GM11168 (cell line): Measurements from ENCODE around the gene PTPRE.

Experiments
- in situ Hi-C: fragments of 300-500 bp; cut with MboI; formaldehyde crosslinking; loops from one replicate; pipeline ENCODE4 v1.12.0; 2022; ENCODE audit warnings: low sequenced_read_pairs; ENCODE audit not compliant: unreplicated experiment

Gene PTPRE

DNA sequence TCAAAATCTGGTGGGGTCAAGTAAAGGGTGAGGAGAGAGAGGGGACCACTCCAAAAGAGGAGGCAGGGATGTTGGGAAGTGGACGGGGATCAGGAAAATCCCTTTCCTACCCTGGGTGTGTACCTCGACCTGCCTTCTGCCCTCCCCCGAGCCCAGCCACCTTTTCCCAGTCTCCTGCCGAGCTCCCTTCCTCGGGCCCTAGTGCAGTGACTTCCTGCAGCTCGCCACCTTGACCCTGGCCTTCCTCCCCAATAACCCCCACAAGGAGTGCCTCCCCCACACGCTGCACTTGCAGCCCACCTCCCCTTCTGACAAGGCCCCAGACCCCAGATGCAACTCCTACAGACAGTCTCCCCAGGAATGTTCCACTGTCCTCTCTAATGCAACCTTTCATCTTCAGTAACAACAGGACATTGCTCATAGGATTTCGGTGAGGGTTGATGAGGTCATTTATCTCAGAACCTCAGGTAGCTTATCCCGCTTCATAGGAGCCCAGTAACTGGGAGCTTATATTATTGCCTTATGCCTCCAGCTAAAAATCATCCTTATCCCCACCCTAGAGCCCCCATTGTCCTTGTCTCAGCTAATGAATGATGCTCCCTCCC lies 129.2 kb downstream of the PTPRE start:
- in situ Hi-C loops = no loop called here

DNA sequence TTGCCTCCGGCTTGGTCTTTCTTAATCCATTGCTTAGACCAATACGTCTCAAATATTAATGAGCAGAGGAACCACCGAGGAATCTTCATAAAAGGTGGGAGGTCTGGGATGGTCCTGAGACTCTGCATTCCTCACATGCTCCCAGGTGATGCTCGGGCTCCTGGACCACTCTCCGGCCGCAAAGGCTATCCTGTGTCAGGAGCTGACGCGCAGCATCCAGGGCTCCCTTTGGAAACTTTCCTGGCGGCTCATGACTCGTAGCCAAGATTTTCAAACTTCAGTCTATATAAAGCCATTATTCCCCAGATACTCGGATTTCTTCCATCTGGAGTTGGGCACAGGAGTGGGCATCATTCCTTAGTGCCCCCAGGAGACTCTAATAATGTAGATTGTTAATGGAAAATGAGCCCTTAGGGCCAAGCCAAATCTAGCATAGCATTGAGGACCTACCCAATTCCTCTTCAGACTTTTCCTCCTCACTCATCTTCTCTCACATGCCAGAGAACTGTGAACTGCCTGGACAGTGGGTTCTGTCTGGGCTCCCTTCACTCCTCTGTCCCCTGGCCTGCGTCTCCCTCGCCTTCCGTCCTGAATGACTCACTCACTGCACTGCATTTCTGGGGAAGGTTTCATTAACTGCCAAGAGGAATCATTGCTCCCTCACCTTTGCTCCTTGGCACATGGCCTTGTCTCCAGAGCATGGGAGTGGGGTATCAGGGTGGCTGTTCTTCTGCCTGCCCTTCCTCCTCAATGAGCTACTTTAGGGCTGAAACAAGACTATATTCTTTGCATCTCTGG lies 130.0 kb downstream of the PTPRE start:
- in situ Hi-C loops = no loop called here

DNA sequence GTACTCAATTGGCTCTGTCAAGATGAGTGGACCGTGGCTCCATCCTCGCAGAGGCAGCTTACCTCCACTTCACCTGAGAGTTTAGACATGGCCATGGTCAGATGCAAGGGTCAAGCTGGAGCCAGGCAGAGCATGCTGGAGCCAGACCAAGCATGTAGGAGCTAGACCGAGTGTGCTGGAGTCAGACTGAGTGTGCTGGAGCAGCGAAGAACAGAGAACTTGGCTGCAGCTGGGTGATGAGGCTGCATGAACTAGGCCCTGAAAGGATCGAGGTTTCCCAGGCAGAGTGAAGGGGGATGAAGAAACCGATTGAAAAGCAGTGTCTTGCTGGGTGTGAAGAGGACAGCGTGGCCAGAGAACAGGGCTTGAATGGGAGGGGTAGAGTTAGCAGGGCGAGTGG lies 133.2 kb downstream of the PTPRE start:
- in situ Hi-C loops = no loop called here

DNA sequence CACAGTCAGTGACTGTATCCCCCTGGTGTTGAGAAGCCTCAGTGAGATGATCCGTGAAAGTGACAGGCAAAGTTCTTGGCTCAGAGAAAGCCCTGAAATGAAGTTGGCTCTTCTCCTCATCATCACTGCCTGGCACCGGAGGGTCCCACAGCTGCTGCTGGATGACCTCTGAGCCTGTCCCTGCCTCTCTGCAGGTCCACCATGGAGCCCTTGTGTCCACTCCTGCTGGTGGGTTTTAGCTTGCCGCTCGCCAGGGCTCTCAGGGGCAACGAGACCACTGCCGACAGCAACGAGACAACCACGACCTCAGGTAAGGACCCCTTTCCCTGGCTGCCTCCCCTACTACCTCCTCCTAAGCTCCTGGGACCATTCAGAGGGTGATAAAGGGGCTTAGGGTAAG lies 133.8 kb downstream of the PTPRE start:
- in situ Hi-C loops = no loop called here

DNA sequence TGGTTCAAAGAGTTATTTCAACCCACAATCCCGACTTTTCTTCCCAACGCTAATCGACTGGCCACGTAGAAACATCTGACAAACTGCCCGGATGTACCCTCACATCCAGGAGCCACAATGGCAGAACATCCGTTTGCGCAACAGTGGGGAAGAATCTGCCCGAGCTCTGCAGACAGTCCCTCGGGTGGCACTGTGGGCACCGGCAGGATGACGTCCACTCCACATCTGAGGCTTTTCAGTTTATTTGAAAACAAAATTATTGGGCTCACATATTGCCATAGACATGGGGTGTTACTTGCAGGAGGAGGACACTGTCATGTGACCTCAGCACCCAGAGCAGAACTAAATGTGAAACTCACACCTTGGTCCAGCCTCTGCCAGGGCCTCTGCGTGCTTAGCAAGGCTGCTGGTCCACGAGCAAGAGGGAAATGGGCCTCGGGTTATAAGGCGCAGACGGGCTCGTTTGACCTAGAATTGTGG lies 135.3 kb downstream of the PTPRE start:
- in situ Hi-C loops = no loop called here

DNA sequence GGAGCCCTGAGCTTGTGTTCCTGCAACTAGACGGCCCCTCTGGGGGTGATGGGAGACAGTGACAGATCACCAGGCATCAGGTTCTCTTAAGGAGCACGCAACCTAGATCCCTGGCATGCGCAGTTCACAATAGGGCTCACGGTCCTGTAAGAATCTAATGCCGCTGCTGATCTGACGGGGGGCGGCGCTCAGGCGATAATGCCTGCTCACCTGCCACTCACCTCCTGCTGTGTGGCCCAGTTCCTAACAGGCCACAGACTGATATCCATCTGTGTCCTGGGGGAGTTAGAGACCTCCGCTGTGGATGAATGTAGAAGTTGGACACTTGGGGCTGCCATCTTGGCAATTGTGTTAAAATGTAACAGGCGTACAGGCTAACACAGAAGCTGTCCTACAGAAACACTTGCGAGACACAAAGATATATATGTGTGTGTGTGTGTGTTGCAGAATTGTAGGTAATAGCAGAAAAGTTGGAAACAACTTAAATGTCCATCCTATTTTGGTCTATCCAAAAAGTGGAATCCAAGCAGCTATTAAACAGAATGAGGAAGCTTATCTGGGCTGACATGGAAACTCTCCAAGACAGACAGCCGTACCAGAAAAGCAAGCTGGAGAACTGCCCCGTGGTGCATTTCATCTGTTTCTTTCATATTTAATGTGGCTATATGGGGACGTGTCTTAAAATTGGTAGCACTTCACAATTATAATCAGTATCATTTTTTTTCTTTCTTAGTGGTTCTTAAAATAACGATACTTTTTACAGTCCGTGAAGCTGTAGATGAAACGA lies 136.5 kb downstream of the PTPRE start:
- in situ Hi-C loops = no loop called here

DNA sequence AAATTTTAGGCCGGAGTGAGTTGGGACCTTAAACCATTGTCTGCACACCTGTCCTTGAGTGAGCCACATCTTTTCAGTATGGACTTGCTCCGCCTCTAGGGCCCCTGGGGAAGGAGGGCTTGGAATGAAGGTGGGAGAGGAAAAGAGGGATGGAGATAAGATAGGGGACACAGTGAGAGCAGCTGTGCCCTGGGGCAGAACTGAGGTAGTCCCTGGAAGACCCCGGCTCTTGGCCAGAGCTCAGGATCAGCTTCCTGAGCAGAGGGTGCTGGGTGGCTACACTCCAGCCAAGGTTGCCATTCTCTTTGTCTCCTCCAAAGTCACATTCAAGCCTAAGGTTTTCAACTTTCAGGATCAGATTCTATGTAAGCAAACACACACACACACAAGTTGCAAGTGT lies 137.3 kb downstream of the PTPRE start:
- in situ Hi-C loops = no loop called here

DNA sequence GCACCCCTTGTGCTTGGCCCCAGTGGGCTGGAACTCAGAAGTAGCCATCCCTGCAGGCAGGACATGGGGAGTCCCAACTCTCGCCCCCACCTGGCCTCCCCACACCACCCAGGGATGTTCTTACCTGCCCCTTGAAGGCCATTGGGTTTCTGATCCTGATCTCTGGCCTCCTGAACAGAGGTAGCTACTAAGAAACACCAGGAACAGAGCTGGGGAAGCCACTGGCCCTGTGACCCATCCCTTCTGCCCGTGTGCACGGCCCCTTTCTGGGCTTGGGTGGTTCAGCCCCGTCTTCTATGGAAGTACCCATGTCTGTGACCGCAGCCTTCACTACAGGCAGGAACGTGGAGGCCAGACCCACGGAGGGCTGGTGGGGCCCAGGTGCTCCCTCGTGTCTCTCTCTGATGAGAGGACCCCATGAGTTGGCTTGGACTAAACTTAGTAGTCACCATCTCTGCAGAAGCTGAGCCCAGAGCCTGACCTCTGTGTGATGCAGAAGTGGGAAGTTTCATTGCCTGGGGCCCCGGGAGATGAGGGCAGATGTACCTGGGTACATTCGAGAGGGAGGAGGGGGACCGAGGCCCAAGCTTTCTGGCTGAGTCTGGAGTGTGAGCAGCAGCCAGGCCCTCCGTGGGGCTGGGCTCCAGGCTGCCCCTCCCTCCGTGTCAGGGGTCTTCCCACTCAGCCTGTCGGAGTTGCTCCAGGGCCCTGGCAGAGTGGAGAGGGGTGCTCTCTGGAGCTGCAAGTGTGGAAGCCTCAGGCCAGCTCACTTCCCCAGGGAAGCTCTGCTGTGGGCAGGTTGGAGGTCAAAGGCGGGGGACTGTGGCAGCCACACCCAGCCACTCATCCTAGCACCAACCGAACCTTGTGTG lies 138.3 kb downstream of the PTPRE start:
- in situ Hi-C loops = no loop called here

DNA sequence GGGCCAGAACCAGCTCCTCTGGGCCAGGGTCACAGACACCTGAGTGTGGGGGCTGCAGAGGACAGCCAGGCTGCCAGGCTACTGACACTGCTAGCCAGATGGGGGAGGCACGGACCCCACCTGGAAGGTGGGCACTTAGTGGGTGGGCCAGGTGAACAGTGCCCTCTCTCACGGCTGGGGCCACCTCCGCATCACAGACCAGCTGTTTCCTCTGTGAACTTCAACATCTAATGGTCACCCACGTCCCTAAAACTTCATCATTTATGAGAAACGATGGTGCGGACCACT lies 138.9 kb downstream of the PTPRE start:
- in situ Hi-C loops = no loop called here

DNA sequence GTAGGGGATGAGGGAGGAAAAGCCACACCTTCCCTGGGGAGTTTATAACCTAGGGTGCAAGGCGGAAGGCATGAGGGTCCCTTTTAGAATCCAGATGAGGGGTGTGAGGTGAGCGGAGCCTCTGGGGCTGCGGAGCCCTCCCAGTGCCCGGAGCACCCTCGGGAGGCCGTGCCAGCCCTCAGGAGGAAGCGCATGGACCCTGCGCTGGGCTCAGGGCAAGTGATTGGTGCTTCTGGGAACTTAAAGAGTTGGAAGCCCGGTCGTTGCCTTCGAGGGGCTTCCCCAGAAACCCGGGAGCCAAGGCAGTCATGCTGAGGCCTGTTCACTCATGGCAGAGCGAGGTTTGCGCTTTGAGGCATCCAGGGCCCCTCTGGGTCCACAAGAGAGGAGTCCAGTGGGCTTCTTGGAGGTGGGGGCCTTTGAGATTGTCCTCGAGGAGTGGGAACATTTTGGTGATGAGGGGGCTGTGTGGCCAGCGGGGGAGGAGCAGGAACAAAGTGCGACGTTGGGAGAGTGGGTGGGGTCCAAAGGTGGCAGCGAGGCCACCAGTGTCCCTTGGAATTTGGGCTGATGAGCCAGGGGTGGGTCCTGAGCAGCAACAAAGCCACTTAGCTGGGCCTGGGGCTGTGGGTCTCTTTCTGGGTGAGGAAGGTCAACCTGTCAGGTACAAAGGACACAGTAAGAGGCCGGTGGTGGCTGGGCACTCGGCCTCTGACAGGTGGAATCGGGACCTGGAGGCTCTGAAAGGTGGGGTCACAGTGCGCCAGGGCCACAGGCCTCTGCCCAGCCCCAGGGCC lies 139.5 kb downstream of the PTPRE start:
- in situ Hi-C loops = no loop called here

DNA sequence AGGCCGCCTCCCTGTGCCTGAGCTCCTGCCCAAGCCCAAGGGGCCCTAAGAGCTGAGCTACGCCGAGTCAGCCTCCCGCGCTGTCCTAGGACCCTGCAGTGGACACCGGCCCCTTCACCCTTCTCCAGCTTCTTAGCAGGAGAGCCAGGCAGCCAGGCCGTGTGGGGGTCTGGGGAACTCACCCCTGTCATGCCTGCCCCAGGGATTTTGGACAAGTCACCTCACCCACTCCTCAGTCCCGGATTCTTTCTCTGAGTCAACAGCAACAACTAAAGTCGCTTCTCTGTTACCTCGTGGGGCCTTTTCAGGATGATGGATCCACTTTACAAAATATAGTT lies 140.0 kb downstream of the PTPRE start:
- in situ Hi-C loops = no loop called here

DNA sequence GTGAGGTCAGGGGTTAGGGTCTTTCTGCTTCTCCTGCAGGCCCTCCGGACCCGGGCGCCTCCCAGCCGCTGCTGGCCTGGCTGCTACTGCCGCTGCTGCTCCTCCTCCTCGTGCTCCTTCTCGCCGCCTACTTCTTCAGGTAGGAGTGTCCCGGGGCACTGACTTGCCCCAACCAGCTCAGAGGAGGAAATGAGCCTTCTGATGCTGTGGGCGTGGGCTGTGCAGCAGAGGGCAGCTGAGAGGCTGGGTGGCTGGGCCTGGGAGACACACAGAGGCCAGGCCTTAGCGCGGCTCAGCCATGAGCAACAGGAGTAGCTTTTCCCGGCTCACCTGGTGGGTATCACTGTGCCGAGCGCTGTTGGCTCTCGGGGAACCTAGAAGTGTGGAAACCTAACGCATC lies 140.4 kb downstream of the PTPRE start:
- in situ Hi-C loops = no loop called here

DNA sequence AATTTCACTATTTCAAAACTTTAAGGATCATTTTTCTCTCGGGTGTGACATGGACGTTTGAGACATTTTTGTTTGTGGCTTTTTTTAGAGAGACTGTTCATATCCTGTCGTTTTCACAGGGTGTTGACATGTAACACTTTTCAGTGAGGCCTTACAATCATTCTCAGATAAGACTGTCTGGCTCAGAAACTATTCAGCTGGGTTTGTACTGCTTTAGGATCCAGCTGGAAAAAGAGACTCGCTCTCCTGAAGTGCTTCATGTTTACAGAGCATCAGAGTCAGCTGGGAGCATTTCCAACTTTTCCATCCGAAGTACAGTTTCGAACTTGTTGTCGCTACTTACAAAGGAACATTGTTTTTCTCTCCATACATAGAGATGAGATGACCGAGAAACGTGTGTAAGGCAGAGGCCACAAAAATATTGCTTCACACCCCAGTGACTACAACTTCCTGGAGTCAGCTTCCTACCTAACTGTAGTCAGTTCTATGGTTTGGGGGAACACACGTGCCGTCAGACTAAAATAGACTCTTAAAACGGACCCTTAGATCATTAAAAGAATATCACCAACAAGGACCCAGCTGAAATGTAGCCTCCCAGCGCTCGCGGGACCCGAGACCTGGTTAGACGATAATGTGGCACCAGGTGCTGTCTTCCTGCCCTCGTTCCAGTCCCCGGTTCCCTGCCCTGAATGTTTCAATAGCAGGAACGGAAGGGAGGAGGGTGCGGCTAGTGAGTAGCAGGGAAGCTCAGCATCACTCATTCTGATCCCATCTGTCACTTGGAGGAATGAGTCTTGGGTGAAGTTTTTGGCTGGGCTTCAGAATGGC lies 141.3 kb downstream of the PTPRE start:
- in situ Hi-C loops = no loop called here

DNA sequence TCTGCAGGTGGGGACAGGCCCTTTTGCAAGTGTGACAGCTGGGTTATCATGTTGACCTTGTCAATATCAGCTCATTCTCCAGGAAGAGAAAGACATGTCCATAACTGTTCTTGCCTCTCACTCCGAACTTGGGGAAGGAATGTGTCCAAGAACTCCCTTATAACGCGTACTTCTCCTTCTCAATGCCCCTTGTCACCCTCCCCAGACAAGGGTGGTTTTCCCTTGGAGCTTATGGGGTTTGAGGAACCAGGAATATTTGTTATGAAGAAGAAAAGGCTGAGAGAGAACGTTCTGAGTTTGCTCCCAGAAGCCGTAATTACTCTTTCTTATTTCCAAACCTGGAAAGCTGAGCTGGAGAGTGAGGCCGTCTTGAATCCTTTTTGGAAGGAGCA lies 141.9 kb downstream of the PTPRE start:
- in situ Hi-C loops = no loop called here

DNA sequence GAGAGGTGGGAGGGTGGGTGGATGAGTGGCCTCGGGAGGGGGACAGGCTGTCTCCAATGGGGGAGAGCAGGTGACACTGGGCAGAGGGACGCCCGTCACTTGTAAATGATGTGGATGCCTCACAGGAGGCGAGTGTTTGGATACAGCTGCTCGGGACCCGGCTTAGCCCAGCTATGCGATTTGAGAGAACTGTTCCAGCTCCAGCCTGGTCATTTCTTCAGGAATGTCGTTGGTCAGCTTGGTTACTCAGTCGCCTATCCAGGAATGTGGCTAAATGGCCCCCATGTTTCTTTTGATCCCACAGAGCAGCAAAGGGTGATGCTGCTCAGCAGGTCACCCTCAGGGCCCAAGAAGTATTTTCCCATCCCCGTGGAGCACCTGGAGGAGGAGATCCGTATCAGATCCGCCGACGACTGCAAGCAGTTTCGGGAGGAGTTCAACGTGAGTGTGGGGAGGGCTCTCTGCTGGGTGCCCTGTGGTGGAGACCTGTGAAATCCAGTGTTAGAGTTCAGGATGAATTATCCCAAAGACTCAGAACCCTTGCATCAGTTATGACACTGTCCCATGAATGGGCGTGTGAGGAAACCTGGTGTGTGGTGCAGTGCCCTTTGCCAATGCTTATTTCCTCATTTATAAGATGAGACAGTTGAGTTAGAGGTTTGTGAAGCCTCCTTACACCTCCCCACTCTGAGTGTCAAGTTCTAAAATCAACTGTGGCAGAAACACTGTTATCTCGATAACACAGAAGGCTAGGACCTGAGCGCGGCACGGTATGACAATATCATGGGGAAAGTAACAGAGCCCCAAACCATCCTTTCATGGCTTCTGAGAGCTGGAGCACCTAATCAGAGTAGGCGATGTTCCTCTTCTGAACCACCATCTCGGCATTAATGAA lies 142.6 kb downstream of the PTPRE start:
- in situ Hi-C loops = no loop called here

DNA sequence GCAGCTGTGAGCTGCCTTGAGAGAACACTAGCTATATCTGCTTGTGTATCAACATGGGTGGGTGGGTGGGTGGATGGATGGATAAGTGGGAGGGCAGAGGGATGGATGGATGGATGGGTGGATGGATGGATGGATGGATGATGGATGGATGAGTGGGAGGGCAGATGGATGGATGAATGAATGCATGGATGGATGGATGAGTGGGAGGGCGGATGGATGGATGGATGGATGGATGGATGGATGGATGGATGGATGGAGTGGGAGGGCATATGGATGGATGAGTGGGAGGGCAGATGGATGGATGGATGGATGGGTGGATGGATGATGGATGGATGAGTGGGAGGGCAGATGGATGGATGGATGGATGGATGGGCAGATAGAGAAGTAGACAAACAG lies 143.2 kb downstream of the PTPRE start:
- in situ Hi-C loops = no loop called here

DNA sequence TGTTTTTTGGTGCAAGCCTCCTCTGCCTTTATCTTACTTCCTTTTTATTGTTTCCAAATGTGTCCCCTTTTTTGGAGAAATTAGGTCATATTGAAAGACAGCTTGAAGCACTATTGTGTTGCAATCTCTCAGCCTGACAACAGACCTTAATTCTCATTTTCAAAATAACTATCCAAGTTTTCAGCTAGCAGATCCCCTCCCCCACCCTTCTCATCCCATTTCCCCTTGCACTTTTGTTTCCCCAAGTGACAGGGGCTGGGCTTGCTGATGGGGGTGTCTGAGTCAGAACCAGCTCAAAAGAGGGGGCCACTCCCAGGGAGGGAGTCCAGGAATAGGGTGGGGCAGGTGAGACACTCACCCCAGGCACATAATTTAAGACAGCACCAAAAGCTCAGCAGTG lies 144.0 kb downstream of the PTPRE start:
- in situ Hi-C loops = no loop called here

DNA sequence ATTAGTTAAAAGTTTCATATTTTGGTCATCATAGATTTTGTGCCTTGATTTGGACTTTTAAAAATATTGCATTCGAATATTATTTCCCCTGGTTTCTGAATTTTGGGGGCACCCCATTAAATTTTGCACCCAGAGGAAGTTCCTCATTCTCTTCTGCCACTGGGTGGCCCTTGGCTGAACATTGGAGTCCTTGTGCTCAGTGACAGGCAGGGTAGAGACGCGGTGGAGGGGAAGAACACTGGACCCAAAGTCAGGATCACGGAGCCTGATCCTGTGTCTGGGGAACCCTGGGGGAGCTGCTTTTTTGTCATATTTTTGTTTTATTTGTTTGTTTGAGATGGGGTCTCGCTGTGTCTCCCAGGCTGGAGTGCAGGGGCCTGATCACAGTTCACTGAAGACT lies 144.6 kb downstream of the PTPRE start:
- in situ Hi-C loops = no loop called here
